Loucy (cell line): ENCODE results near the gene SLC29A1.

ENCODE experiments used
- H2AFZ ChIP-seq: fragments of 200-600 bp; sonication (generic); 2 replicates; pipeline ENCODE4 v1.6.0; 2016; ENCODE audit warnings: antibody characterized with exemption, mild to moderate bottlenecking, low read length, moderate library complexity
- H3F3A ChIP-seq: fragments of 200-600 bp; 2 replicates; pipeline ENCODE4 v1.6.0; 2016; ENCODE audit warnings: antibody characterized with exemption, low read depth, mild to moderate bottlenecking
- H3K27me3 ChIP-seq: fragments of 200-600 bp; sonication (generic); 2 replicates; pipeline ENCODE4 v1.6.1; 2014; ENCODE audit warnings: low read length, mild to moderate bottlenecking; ENCODE audit not compliant: insufficient read depth, poor library complexity, severe bottlenecking
- H3K36me3 ChIP-seq: fragments of 200-600 bp; sonication (generic); 2 replicates; pipeline ENCODE4 v1.6.1; 2016; ENCODE audit warnings: low read length; ENCODE audit not compliant: insufficient read depth
- H3K4me1 ChIP-seq: fragments of 200-600 bp; sonication (generic); 2 replicates; pipeline ENCODE4 v1.5.1; 2014; ENCODE audit warnings: low read length, mild to moderate bottlenecking; ENCODE audit not compliant: insufficient read depth, poor library complexity, severe bottlenecking
- H3K4me2 ChIP-seq: fragments of 200-600 bp; sonication (generic); 2 replicates; pipeline ENCODE4 v1.6.0; 2014; ENCODE audit warnings: antibody characterized with exemption, low read length, low read depth, mild to moderate bottlenecking; ENCODE audit not compliant: poor library complexity, severe bottlenecking
- H3K4me3 ChIP-seq: fragments of 200-600 bp; sonication (generic); 2 replicates; pipeline ENCODE4 v1.5.1; 2014; ENCODE audit warnings: low read length, mild to moderate bottlenecking, mixed read lengths; ENCODE audit not compliant: poor library complexity, severe bottlenecking
- H3K79me2 ChIP-seq: fragments of 200-600 bp; sonication (generic); 2 replicates; pipeline ENCODE4 v1.6.1; 2014; ENCODE audit warnings: low read length; ENCODE audit not compliant: insufficient read depth
- H3K9ac ChIP-seq: fragments of 200-600 bp; sonication (generic); 2 replicates; pipeline ENCODE4 v1.6.0; 2014; ENCODE audit warnings: mild to moderate bottlenecking, low read depth, low read length, moderate library complexity; ENCODE audit not compliant: poor library complexity, severe bottlenecking
- H3K9me2 ChIP-seq: fragments of 200-600 bp; sonication (generic); replicated peaks from 2 replicates; pipeline ENCODE4 v1.6.1; 2016; ENCODE audit warnings: low read depth, low read length, mixed read lengths
- H3K9me3 ChIP-seq: fragments of 200-600 bp; sonication (generic); 2 replicates; pipeline ENCODE4 v1.6.1; 2014; ENCODE audit warnings: mild to moderate bottlenecking, antibody characterized with exemption, low read length, low read depth; ENCODE audit not compliant: insufficient read depth
- H4K20me1 ChIP-seq: fragments of 200-600 bp; sonication (generic); 2 replicates; pipeline ENCODE4 v1.6.0; 2014; ENCODE audit warnings: antibody characterized with exemption, low read length, mild to moderate bottlenecking; ENCODE audit not compliant: insufficient read depth, poor library complexity, severe bottlenecking
- CTCF ChIP-seq: fragments of 200-600 bp; sonication (generic); conservative IDR thresholded peaks from 2 replicates; pipeline ENCODE4 v1.5.1; 2014; ENCODE audit warnings: mild to moderate bottlenecking, antibody characterized with exemption, low read length
- EZH2phosphoT487 ChIP-seq: fragments of 200-600 bp; IDR thresholded peaks from 2 replicates; pipeline ENCODE4 v1.6.1; 2018; ENCODE audit warnings: antibody characterized with exemption, mild to moderate bottlenecking, moderate library complexity, borderline replicate concordance

The SLC29A1 gene

GRCh38 chr6:44276667-44277640 lies 53.6 kb downstream of the SLC29A1 start:
- Histone ChIP-seq H2AFZ (no peak overlapping the region), H3K4me1 (no peaks in the 10 kb centered on the region), H3K9me2 (no peaks in the 10 kb centered on the region), H3K36me3 (no peaks in the 10 kb centered on the region), H3K4me3 (no peak overlapping the region), H3K79me2 (no peaks in the 10 kb centered on the region), H4K20me1 (no peaks in the 10 kb centered on the region), H3K27me3 (no peaks in the 10 kb centered on the region), H3F3A (no peaks in the 10 kb centered on the region), H3K4me2 (no peak overlapping the region), H3K9me3 (no peaks in the 10 kb centered on the region), H3K9ac (no peak overlapping the region)
- no peak for TF ChIP-seq EZH2phosphoT487
- TF ChIP-seq CTCF = no peak

DNA sequence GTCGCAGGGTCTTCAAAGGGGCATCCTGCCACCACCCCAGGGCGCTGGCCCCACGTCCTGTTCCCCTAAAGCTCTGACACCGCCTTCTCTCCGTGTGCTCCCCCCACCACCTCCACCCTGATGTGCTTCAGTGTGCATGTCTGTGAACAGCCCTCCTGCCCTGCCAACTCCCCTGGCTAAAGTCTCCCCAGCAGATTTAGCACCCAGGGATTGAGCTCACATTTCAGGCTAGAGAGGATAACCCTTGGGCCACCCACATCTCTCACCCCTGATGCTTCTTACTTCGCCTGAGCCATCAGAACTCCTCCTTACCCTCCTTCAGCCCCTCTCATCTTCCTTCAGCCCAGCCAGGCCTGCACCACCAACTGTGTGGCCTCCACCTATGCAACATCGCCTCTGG lies 54.4 kb downstream of the SLC29A1 start:
- Histone ChIP-seq H3K27me3 (no peaks in the 10 kb centered on the region), H3F3A (no peaks in the 10 kb centered on the region), H2AFZ (no peak overlapping the region), H3K4me2 (no peak overlapping the region), H3K4me3 (no peak overlapping the region), H3K9me2 (no peaks in the 10 kb centered on the region), H3K9ac (no peak overlapping the region), H4K20me1 (no peaks in the 10 kb centered on the region), H3K9me3 (no peaks in the 10 kb centered on the region), H3K36me3 (no peaks in the 10 kb centered on the region), H3K4me1 (no peaks in the 10 kb centered on the region), H3K79me2 (no peaks in the 10 kb centered on the region)
- TF ChIP-seq CTCF = no peak
- no peak for TF ChIP-seq EZH2phosphoT487

DNA sequence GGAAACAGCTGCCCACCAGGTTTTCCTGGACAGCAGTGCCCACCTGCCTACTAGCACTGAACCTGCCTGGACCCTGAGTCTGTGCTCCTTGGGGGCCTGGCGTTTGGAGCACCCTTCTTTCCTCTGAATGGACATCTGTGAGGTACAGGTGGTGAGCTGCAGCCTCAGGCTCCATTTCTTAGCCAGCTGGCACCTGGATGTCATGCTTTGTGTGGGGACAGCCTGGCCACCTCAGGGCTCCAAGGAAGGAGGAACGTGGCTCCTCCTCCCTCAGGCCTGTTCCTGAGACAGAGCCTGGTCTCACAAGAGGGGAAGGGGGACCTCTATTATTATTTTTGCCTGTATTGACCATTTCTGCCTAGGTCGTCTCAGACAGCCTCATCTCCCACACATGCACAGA lies 54.9 kb downstream of the SLC29A1 start:
- H3K9me2 ChIP-seq = no peaks in the 10 kb centered on the region
- no peak overlapping the region for H3K4me3 ChIP-seq
- TF ChIP-seq EZH2phosphoT487 = no peak
- no peak for TF ChIP-seq CTCF
- no peaks in the 10 kb centered on the region for H3F3A ChIP-seq
- H3K9me3 ChIP-seq = no peaks in the 10 kb centered on the region
- H3K79me2 ChIP-seq = no peaks in the 10 kb centered on the region
- no peaks in the 10 kb centered on the region for H4K20me1 ChIP-seq
- no peak overlapping the region for H3K4me2 ChIP-seq
- no peaks in the 10 kb centered on the region for H3K27me3 ChIP-seq
- no peak overlapping the region for H2AFZ ChIP-seq
- H3K36me3 ChIP-seq = no peaks in the 10 kb centered on the region
- no peaks in the 10 kb centered on the region for H3K4me1 ChIP-seq
- H3K9ac ChIP-seq = no peak overlapping the region
